Measurements from ENCODE around the gene ELAVL1. TPM values are rescaled to one million over a fixed set of nuclear protein-coding genes. Genes with fewer than 3 reads are reported as not detected.

Gene ELAVL1
- total RNA-seq, 1 experiment from 2014 or later: 58.1 TPM

- no peak for DNase-seq (ENCODE audit: unreplicated experiment)
- CTCF ChIA-PET: interaction anchor here (0.6 kb wide), 1 partner anchor 337 kb away, joined by 4 read pairs; no protein-coding TSS in a partner anchor
- no TSS peak for BruUV-seq (replicated peaks)
- POLR2A ChIA-PET: interaction anchor here (0.6 to 1.3 kb wide), 2 partner anchors 10 to 17 kb away, joined by 3 to 5 read pairs; partner anchors contain the start of genes CTXN1 and SNAPC2
- Mint-ChIP-seq H3K4me3 (ENCODE audit: unreplicated experiment) (no peak overlapping the region), H3K9me3 (ENCODE audit: unreplicated experiment) (no peaks in the 10 kb centered on the region), H3K36me3 (ENCODE audit: insufficient read depth, unreplicated experiment) (peaks cover 35% of the 10 kb centered on the region), H3K4me1 (ENCODE audit: insufficient read depth, unreplicated experiment) (peaks cover 22% of the 10 kb centered on the region), H3K27ac (ENCODE audit: low read depth, unreplicated experiment) (no peak overlapping the region), H3K27me3 (ENCODE audit: insufficient read depth, unreplicated experiment) (no peaks in the 10 kb centered on the region)
- intact Hi-C loops (cut with micrococcal nuclease): no loop called here
- no peak for TF ChIP-seq CTCF (IDR thresholded peaks at IDR 0.05; ENCODE audit: unreplicated experiment)
Observed at GRCh38 chr19:7909471-7910067, 95.9 kb downstream of the ELAVL1 start.

- POLR2A ChIA-PET: interaction anchor here (0.6 to 0.7 kb wide), 2 partner anchors 9 to 17 kb away, joined by 3 to 6 read pairs; partner anchors contain the start of gene CTXN1
- H3K27ac Mint-ChIP-seq (ENCODE audit: low read depth, unreplicated experiment): no peak overlapping the region
- no peak for DNase-seq (ENCODE audit: unreplicated experiment)
- no peak for TF ChIP-seq CTCF (IDR thresholded peaks at IDR 0.05; ENCODE audit: unreplicated experiment)
- no peaks in the 10 kb centered on the region for H3K27me3 Mint-ChIP-seq (ENCODE audit: insufficient read depth, unreplicated experiment)
- intact Hi-C loops (cut with micrococcal nuclease): no loop called here
- H3K36me3 Mint-ChIP-seq (ENCODE audit: insufficient read depth, unreplicated experiment): peaks cover 35% of the 10 kb centered on the region
- H3K9me3 Mint-ChIP-seq (ENCODE audit: unreplicated experiment): no peaks in the 10 kb centered on the region
- peaks cover 22% of the 10 kb centered on the region for H3K4me1 Mint-ChIP-seq (ENCODE audit: insufficient read depth, unreplicated experiment)
- no peak overlapping the region for H3K4me3 Mint-ChIP-seq (ENCODE audit: unreplicated experiment)
- no TSS peak for BruUV-seq (replicated peaks)
- CTCF ChIA-PET: interaction anchor here (0.8 to 1.1 kb wide), 2 partner anchors 14 to 35 kb away, joined by 4 to 5 read pairs; partner anchors contain the start of gene TIMM44
Observed at GRCh38 chr19:7908742-7909461, 96.5 kb downstream of the ELAVL1 start.

Other genes with a start within 250 kb of the ELAVL1 start
- not detected in 2 replicates for gene CLEC4M, start 242.4 kb downstream of the ELAVL1 start, total RNA-seq (2022)
- 23.6 and 25.7 TPM in 2 replicates for gene EVI5L, start 175.4 kb downstream of the ELAVL1 start, total RNA-seq (2022)
- 0.10 and 0.26 TPM in 2 replicates for gene PRR36, start 131.3 kb downstream of the ELAVL1 start, total RNA-seq (2022)
- gene LRRC8E, start 117.1 kb downstream of the ELAVL1 start, total RNA-seq (2022): 10.3 and 11.8 TPM in 2 replicates
- 30.5 and 36.3 TPM in 2 replicates for gene MAP2K7, start 101.8 kb downstream of the ELAVL1 start, total RNA-seq (2022)
- 3.3 and 4.5 TPM in 2 replicates for gene TGFBR3L, start 90.8 kb downstream of the ELAVL1 start, total RNA-seq (2022)
- 24.1 and 27.1 TPM in 2 replicates for gene SNAPC2, start 85.3 kb downstream of the ELAVL1 start, total RNA-seq (2022)
- gene CTXN1, start 79.5 kb downstream of the ELAVL1 start, total RNA-seq (2022): 4.0 and 5.2 TPM in 2 replicates
- gene TIMM44, start 62.0 kb downstream of the ELAVL1 start, total RNA-seq (2022): 91.3 and 142 TPM in 2 replicates
- not detected in 2 replicates for gene CCL25, start 47.1 kb upstream of the ELAVL1 start, total RNA-seq (2022)
- not detected in 2 replicates for gene FBN3, start 144.0 kb upstream of the ELAVL1 start, total RNA-seq (2022)
- gene CERS4, start 203.7 kb upstream of the ELAVL1 start, total RNA-seq (2022): 1.1 and 1.5 TPM in 2 replicates

Measured in MCF 10A (cell line).